HL-60 (cell line): ENCODE data around the gene TAMM41.

Experiments
- CTCF ChIP-seq: IDR thresholded peaks from one replicate; pipeline ENCODE4 v1.5.1; 2011; ENCODE audit warnings: low read length, control low read depth, inconsistent platforms; ENCODE audit not compliant: insufficient read depth
- POLR2AphosphoS5 ChIP-seq: IDR thresholded peaks from 2 replicates; pipeline ENCODE4 v1.6.1; 2012; ENCODE audit warnings: low read depth

GRCh38 chr3:11776346-11776745, 70.3 kb downstream of the TAMM41 start:
- no peak for TF ChIP-seq CTCF
- no peak for TF ChIP-seq POLR2AphosphoS5
